CD4-positive, alpha-beta T cell treated with Interleukin-10 for 1 hour (primary cell): ENCODE data around the gene DENND1A.
"Not testable (repeated sequence)": the region's sequence is repeated elsewhere in the genome, so short reads cannot be mapped to it uniquely, and the experiment has no call there.

Experiments
- DNase-seq: peaks from one replicate; pipeline ENCODE4 v3.0.0-alpha.2; 2020

The DENND1A gene

DNA sequence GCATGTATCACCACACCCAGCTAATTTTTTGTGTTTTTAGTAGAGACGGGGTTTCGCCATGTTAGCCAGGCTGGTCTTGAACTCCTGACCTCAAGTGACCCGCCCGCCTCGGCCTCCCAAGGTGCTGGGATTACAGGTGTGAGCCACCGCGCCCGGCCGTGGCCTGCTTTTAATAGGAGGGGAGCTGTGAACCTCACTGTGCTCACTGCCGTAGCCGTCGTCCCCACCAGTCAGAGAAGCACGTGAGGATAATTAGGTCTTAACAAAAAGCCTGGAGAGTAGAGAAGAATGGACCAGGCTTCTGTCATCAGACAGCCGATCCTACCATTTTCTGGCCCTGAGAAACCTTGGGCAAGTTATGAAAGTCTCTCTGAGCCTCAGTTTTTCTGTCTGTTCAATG, 531.0 kb downstream of the DENND1A start:
- not testable (repeated sequence) for DNase-seq

DNA sequence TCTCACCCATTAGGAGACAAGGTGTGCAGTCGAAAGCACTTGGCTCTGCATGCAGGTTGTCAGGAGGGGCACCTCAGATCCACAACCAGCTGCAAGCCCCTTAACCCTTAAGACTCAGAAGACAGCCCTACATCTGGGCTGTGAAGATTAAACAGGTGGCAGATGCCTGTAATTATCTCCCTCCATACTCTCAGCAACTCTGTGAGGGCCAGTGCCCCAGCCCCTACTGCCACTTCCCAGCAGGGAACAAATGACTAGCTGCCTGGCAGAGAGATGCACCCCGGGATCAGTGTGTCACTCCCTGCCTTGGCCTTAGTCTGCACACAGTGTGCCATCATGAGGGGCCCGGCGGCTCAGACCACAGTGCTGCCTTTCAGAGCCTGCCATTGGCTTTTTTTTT, 532.0 kb downstream of the DENND1A start:
- no peak for DNase-seq

DNA sequence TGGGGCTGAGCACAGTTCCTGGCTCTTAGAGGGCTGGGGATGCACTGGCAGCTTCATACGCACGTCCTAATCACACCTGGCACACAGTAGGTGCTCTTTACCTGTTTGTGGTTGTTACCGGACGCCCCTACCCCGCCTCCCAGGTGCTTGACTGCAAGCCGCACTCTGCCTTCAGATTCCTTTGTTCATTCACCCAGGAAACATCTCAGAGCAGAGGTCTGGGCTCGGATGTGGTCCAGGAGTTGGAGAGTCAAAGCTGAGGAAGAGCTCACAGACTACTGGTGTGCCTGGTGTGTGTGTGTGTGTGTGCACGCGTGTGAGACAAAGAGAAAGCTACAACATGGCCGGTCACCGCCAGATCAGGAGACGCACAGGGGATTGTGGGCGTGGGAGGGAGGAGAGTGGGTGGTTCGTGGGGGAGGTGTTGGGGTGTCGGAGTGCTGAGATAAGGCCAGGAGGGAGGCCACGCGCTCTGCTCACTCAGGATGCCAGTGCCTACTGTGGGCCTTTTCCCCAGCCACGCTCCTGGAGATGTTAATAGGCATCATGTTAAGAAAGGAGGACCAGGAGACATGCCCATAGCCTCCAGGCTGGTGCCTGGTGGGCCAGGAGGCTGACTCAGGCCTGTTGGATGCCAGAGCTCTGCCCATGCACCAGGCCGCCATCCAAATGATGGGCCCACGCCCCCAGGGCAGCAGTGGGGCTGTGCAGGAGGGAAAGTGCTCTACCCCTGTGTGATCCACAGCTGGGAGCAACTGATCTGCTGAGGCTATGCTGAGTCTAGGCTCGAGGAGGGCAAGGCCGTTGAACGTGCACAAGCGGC, 534.0 kb downstream of the DENND1A start:
- DNase-seq: no peak

DNA sequence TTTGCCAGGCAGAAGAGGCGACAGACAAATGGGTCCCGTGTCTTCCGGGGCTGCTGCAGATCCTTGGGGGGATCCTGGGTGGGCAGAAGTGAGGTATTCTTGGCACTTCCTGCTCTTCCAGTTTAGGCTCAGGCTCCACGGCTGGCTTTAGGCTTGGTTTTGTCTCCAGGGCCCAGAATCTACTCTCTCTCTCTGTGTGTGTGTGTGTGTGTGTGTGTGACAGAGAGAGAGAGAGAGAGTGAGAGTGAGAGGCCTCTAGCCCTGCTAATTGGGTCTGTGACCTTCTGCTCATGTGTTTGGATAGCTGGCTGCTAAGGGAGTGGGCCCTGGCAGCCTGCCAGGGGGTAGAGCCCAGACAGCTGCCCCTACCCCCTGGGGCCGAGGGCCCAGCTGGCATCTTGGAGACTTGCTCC, 534.6 kb downstream of the DENND1A start:
- no peak for DNase-seq

DNA sequence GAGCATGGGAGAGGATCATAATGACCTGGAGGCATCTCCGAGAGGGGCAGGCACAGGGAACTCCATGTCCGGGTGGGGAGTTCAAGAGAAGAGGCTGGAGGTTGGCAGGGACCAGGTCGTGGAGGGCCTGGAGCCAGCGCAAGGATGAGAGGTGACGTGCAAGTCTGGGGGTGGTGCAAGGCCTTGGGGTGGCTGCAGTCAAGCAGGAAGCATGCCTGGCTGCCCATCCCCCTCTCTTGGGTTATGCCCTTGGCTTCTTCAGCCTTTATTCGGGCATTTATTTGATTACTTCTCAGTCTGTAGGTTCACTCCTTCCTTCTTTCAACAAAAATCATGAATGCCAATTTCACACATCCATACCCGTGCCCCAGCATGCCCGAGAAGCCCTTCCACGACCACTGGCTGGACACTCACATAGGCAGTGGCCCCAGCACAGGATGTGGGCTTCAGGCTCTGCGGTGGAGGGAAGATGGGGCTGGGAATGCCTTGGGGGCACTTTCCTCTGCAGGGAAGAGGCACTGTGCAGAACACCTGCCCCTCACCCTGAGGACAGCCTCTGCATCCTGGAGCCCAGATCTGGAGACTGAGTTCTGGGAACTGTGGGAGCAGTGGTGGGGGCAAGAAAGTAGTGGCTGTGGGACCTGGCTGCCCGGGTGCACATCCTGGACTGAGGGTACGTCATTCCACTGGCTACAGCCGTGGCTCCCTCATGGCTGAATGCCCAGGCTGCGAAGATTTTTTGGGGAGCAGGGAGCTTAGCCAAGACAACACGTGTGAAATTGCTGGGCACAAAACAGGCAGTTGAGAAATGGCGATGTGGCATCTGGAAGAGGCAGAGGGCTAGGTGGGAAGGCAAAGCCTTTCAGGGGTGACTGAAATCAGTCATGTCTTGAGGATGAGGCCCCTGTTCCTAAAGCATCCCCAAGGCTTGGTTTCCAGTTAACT, 535.4 kb downstream of the DENND1A start:
- DNase-seq: no peak

DNA sequence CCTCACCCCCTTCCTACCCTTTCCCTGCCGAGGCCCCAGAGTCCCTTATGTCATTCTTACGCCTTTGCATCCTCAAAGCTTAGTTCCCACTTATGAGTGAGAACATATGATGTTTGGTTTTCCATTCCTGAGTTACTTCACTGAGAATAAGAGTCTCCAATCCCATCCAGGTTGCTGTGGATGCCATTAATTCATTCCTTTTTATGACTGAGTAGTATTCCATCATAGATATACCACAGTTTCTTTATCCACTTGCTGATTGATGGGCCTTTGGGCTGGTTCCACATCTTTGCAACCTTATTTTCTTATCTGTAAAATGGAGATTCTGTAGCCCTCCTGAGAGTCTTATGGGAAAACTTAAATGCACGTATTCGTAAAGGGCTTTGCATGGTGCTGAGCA, 537.1 kb downstream of the DENND1A start:
- no peak for DNase-seq

DNA sequence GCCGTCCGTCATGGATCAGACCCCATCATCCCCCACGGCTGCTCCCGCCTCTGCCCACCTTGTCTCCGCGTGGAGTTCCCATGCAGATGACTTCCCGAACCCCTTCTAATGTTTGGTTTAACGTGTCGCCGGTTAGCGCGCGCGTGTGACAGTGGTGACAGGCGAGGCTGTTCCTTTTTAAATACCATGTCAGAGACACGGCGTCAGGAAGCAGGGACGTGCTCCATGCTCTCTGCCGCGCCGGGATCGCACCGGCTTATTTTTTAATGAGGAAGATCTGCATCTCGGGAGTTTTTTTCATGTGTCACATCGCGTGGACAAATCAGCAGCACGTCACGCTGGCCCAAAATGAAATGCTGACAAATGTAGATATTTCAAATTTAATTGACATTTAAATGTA, 538.0 kb downstream of the DENND1A start:
- DNase-seq: no peak

DNA sequence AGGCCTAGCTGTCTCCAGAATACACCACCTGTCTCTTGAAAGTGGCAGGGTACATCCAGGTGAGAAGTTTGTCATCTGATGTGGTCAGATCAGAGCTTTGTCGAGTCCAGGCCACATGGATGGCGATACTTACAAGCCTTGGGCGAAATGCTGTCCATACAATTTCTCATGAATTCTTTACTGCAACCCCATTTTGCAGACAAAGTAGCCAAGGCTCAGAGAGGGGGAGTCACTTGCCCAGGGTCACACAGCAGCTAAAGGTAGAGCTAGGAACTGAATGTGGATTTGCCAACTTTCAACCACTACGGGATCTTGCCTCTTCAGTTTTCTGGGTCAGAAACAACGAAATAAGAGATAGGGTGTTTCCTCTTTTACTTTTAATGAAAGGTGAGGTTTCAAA, 538.7 kb downstream of the DENND1A start:
- DNase-seq: no peak

DNA sequence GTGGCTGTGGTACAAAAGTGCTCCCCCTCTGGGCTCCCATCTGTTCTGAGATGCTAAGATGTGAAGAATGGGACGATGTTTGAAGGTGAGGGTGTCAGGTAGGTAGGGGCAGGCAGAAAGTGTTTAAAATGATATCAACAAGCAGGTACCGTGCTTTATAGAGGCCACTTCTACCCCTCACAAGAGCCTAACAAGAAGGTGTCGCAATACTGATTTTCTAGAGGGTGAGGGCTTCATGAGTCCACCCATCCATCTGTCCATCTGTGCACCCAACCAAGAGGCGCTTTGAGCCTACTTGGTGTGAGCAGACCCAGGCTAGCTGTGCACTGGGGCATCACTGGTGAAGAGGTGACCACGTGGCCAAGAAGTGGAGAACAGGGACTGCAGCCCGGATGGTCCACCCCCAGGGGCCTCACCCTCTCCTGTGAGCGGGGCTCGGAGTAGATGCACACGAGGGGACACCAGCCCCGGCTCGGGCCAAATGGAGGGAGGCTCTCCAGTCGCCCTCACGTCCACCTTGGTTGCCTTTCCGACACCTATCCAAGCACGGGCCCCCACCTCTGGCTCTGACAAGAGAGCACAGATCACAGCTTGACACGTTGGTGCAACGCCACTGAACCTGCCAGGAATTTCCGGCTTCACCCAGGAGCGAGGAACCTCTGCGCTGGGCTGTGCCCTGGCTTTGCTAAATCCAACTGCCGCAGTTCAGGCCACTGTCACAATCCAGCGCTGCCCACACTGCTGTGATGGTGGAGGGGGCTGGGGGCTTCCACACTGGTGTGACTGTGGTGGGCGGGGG, 539.4 kb downstream of the DENND1A start:
- no peak for DNase-seq

DNA sequence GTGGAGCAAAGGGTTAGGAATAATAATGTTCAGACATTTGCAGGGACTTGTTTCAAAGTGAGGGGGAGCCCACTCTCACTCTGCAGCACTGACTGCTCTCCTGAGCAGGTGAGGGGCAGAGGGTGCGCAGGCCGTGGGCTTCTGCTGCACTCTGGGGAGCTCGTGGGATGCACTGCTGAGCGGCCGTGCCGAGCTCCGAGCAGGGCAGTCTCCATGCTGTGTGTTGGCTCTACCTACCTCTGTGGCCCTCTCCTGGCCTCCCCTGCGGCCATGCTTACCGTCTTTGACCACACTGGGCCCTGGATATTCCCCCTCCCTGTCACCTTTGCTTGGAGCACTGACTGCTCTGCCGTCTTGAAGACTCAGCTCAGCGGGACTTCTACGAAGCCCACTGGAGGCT, 540.2 kb downstream of the DENND1A start:
- no peak for DNase-seq

DNA sequence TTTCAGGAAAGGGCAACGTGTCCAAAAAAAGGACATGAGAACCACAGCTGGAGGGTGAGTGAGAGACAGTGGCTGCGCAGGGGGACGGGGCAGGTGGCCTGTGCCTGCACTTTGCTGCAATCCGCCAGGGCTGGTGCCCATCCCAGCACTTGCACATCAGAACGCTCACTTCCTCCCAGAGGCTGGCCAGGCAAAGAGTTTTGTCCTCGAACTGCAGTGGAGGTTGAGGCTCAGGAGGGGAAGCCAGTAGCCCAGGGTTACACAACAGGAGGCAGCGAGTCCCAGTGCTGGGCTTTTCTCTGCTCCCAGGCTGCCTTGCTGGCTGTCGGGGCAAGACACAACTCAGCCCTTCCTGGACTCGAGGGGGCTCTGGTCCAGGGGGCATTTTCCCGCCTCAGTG, 540.9 kb downstream of the DENND1A start:
- DNase-seq: no peak

DNA sequence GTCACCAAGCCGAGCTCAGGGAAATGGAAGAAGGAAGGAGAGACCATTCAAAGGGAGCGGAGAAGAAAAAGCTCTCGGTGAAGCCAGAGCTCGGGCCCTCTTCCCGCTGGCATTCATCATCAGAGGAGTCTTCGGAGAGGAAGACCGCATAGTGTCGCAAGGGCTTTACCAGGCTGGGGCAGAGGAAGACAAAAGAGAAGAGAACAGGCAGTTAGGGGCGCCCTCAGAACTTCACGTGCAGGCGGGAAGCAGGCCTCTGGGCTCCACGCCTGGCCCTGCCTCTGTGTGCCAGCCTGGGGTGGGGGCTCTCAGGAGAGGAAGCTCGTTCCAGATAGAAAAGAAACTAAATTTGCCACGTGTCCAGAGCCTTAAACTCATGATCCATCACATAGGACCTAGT, 542.2 kb downstream of the DENND1A start:
- DNase-seq: no peak

DNA sequence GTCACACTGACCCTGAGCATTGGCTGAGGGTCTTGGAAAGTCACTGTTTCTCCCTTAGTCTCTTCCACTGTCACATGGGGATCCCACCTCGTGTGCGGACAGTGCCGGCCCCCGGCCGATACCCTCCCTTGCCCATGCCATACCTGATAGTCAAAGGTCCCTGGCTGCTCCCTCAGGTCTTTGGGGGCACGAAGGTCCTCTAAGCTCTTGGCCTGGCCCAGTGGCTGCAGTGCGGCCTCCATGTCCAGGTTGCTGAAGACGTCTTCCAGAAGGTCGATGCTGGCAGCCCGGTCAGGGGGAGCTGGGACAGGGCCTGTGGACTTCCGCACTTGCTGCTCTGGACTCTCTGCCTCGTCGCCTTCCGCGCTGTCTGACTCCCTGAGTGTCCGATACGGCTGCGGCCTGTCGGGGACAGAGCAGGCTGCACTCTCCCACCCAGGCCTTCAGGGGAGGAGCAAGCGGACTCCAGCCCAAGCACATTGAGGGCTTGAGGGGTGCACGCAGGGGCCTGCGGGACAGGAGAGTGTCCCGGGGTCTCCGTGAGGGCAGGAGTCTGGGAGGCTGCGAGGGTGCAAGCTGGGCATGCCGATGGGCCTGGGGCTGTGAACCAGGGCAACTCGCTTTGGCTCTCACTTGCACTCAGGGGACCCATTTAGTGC, 546.3 kb downstream of the DENND1A start:
- no peak for DNase-seq

DNA sequence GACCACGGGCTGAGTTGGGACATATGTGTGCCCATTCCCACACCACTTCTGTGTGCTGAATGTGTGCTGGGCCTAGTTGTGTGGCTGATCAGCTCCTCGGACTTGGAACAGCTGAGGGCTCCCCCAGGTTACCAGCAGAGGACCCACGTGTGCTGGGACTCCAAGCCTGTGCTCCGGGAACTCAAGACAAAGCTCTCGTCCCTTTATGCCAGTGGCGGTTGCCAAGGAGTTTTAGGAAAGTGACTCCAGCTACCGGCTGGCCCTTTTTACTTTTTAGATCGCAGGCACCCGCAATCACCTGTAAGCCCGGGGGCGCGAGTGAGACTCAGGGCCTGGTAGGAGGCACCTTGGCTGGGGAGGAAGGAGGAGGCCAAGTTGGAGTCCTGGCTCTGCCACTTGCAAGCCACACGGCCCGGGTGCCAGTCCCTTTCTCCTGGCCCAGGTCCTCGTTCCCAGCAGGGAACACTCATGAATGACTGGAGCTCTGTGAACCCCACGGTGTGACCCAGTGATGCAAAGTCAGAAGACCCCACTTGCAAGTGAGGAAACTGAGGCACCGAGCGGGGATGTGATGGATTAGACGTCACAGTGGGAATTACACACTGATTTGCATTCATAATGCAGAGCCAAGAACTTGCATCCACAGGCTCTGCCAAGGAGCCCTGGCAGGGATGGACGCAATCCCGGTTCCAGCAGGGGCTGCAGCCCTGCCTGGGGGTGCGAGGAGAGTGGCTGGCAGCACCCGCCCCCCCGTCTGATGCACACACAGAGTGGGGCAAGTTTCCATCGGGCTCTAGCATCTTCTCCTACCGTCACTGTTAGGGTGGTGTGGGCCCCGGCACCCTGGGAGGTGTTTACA, 547.0 kb downstream of the DENND1A start:
- DNase-seq: no peak

DNA sequence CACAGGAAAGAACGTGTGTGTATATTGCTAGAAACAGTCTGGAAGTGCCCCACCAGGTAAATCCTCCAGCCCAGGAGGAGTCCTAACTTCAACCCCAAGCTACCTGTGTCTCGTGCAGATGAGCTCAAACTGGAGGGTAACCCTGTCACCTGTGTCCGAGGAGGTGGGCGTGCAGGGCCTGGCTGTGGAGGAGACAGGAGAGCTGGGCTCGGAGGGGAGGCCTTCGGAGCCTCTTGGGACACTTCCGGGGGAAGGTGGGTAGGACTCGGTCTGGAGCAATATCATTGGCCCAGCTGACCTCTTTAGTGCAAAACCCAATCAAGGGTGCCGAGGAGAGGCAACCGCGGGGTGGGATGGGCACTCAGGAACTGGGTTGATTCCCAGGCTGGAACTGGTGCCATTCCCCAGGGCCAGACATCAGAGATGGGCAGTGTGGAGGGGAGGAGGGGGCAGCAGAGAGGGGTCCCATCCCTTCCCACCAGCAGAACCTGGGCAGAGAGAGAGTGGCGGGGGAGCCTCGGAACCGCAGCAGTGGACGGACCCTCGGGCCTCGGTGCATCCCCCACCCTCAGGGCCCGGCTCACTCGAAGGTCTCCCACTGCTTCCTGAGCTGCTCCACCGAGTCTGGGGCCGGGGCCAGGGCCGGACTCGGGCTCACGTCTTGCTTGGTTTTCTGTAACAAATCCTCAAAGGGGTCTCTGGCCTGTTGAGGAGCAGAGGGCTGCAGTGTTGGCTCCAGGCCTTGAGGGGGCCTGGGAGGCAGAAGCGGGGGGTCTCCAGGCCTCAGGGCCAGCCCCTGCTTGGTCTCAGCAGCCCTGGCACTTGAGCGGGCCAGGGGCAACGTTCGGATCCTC, 548.8 kb downstream of the DENND1A start:
- DNase-seq: no peak

DNA sequence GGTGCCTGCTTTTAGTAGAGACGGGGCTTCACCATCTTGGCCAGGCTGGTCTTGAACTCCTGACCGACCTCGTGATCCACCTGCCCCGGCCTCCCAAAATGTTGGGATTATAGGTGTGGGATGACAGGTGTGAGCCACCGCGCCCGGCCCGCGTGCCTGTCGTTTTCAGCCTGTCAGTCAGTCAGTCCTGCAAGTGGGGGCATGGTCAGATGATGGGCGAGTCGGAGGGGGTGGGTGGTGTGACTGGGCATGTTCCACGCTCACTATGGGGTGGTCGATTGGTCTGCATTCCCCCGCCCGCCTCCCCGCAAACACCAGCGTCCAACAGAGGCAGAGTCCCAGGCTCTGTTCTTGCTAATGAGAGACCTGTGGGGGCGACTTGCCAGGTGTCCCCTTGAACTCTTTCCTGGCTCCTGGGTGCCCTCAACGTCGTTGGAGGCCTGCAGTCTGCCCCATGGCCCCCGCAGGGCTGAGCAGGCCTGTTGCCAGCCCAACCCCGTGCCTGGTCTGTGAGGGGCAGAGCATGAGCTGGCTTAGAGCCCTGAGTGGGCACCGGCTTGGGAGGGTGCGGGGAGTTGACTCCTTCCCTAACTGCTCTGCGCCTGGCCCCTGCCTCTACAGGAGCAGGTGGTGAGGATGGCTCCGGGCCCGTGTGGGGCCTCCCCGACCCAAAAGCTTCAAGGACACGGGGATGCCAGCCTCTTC, 550.8 kb downstream of the DENND1A start:
- no peak for DNase-seq

DNA sequence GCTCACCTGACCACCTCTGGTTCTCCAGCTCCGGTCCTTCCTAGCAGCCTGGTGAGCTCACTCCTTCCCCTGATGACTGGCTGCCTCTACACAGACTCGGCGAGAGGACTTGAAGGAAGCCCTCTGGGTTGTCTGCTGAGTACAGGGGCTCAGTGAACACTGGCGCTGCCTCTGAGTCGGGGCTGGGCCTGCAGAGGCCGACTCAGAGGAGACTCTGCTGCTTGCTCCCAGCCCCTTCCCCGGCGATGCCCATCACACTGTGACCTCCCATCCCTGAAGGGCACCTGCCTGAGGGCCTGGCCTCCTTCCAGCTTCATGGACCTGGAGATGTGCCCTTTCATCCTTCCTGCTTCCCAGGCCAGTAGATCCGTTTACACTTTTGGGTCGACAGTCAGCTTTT, 551.9 kb downstream of the DENND1A start:
- DNase-seq: no peak

DNA sequence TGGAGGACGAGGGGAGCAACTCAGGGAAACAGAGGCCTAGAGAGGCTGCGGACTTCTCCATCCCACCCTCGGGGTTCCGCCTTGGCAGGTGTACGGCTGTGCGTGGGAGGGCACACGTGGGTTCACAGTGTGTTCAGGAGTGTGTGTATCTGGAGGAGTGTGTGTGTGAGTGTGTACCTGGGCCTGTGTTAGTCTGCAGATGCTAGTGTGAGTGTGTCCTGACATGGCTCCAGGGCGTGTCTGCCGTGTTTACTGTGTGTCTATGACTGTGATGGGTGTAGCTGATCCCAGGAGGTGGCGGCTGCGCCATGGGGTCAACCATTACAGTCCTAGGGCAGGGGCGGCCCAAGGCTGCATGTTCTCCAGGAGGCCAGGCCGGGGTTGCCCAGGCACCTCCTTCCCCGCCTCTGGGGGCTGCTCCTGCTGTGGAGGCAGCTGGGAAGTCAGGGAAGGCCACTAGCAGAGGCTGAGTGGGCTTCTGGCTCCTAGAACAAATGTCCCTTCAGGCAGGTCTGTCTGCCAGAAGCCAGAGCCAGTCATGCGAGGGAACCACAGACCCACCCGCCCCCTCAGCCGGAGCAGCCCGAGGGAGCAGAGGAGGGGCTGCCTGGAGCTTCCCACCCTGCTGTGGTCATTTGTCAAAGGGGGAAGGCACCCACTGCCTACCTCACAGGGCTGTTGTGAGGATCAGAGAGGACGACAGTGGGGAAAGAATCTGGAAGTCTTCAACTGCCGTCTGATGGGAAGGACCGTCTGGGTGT, 552.5 kb downstream of the DENND1A start:
- no peak for DNase-seq
